ENCODE measurements around the gene KRT38. TPM values are rescaled to one million over a fixed set of nuclear protein-coding genes. Genes with fewer than 3 reads are reported as not detected.

The KRT38 gene
- total RNA-seq, 2 experiments from 2014 or later: not detected

DNA sequence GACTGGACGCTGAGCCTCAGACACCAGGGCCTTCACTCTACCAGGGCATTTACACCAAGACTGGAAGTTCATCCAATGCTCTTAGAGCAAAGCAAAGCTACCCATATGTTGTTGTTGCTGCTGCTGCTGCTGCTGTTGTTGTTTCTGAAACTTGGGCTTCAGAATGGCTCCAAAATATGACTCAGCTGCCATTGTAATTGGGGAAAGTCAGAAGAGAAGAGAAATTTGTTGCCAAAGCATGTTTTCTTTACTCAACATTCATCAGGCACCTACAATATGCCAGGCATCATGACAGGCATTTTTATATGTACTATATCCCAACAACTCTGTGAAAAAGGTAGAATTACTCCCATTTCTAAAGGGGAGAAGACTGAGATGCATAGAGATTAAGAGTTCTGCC is 14.5 kb upstream of the KRT38 start:
- Mint-ChIP-seq H3K4me3 (no peak overlapping the region), H3K9me3 (no peaks in the 10 kb centered on the region), H3K27me3 (ENCODE audit: low read depth) (no peaks in the 10 kb centered on the region), H3K36me3 (ENCODE audit: low read depth) (no peaks in the 10 kb centered on the region), H3K27ac (no peak overlapping the region), H3K4me1 (ENCODE audit: low read depth) (no peaks in the 10 kb centered on the region)
- DNase-seq: no peak
- intact Hi-C loops (cut with micrococcal nuclease): no loop called here
- CTCF ChIA-PET: no interaction called here

GRCh38 chr17:41453066-41453465 is 12.3 kb upstream of the KRT38 start:
- Mint-ChIP-seq H3K4me1 (ENCODE audit: low read depth) (no peaks in the 10 kb centered on the region), H3K27ac (no peak overlapping the region), H3K27me3 (ENCODE audit: low read depth) (no peaks in the 10 kb centered on the region), H3K36me3 (ENCODE audit: low read depth) (no peaks in the 10 kb centered on the region), H3K4me3 (no peak overlapping the region), H3K9me3 (no peaks in the 10 kb centered on the region)
- DNase-seq: no peak
- CTCF ChIA-PET: interaction anchor here (0.5 to 0.6 kb wide), 2 partner anchors 196 to 796 kb away, joined by 4 read pairs; no protein-coding TSS in a partner anchor
- intact Hi-C loops (cut with micrococcal nuclease): no loop called here

GRCh38 chr17:41452281-41452680 is 11.5 kb upstream of the KRT38 start:
- H3K27ac Mint-ChIP-seq: no peak overlapping the region
- CTCF ChIA-PET: interaction anchor here (0.6 to 1.0 kb wide), 2 partner anchors 127 to 1087 kb away, joined by 3 to 4 read pairs; no protein-coding TSS in a partner anchor
- DNase-seq: no peak

DNA sequence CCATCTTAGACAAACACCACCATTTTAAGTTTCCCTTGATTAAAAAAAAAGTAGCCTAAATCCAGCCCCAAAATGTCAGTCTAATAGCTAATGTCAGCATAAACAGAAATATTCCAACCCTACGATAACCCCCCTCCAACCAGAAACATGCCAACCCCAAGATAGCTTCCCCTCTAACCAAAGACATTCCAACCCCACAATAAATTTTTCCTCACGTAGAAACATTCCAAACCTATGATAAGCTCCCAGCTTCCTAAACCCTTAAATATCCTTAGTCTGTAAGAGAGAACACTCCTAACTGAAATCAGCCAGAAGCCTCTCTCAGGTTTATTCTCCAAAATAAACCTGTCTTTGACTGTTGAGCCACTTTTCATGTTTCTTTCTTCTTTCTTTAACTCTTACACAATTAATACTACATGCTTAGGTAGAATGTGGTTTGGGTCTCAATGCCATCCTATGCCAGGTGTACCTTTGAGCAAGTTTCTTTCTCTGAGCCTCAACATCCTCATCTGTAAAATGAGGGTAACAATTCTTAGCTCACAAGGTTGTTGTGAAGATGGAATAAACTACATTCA is 10.5 kb upstream of the KRT38 start:
- Mint-ChIP-seq H3K27me3 (ENCODE audit: low read depth) (no peaks in the 10 kb centered on the region), H3K4me1 (ENCODE audit: low read depth) (no peaks in the 10 kb centered on the region), H3K36me3 (ENCODE audit: low read depth) (no peaks in the 10 kb centered on the region), H3K4me3 (no peak overlapping the region), H3K27ac (no peak overlapping the region), H3K9me3 (no peaks in the 10 kb centered on the region)
- intact Hi-C loops (cut with micrococcal nuclease): no loop called here
- CTCF ChIA-PET: no interaction called here
- no peak for DNase-seq

More at GRCh38 chr17:41452281-41452680, 11.5 kb upstream of the KRT38 start:
- Mint-ChIP-seq H3K4me1 (ENCODE audit: low read depth) (no peaks in the 10 kb centered on the region), H3K36me3 (ENCODE audit: low read depth) (no peaks in the 10 kb centered on the region), H3K27me3 (ENCODE audit: low read depth) (no peaks in the 10 kb centered on the region), H3K4me3 (no peak overlapping the region), H3K9me3 (no peaks in the 10 kb centered on the region)
- intact Hi-C loops (cut with micrococcal nuclease): no loop called here

DNA sequence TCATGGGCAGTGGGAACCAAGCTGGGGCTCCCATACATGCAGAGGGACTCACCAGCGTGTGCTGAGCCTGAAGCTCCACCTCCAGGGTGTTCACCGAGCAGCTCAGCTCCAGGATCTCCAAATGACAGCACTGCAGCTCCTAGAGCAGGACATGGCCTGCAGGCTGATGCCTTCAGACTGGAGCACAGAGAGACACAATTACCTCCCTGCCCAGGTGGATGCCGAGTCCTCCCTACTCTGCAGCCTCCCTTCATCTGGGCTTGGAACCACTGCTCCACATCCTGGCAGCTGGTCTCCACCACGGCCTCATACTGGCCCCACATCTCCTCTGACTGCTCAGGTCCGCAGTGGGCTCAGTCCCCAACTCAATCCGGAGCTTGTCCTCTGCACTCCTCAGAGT is 8.2 kb upstream of the KRT38 start:
- no peaks in the 10 kb centered on the region for H3K9me3 Mint-ChIP-seq
- intact Hi-C loops (cut with micrococcal nuclease): no loop called here
- no peak overlapping the region for H3K4me3 Mint-ChIP-seq
- H3K36me3 Mint-ChIP-seq (ENCODE audit: low read depth): no peaks in the 10 kb centered on the region
- no peak overlapping the region for H3K27ac Mint-ChIP-seq
- no peak for DNase-seq
- H3K27me3 Mint-ChIP-seq (ENCODE audit: low read depth): no peaks in the 10 kb centered on the region
- CTCF ChIA-PET: interaction anchor here (1.3 kb wide), 1 partner anchor 12 kb away, joined by 3 read pairs; no protein-coding TSS in a partner anchor
- H3K4me1 Mint-ChIP-seq (ENCODE audit: low read depth): no peaks in the 10 kb centered on the region

DNA sequence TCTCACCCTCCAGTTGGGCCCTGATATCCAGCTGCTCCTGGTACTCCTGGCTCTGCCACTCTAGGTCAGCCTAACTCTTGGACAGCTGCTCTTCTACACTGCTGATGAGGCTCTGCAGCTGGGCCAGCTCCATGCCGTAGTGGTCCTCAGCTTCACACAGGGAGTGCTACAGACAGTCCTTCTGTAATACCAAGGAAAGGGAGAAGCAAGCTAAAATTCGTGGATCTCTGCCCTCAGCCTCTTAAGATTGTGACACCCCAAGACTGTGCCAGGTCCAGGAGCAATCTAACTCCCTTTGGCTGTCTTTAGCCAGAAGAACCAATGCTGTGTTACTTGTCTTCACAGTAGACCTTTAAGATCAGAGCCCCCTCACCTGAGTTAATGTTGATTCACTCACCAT is 7.7 kb upstream of the KRT38 start:
- Mint-ChIP-seq H3K9me3 (no peaks in the 10 kb centered on the region), H3K36me3 (ENCODE audit: low read depth) (no peaks in the 10 kb centered on the region), H3K27me3 (ENCODE audit: low read depth) (no peaks in the 10 kb centered on the region), H3K27ac (no peak overlapping the region), H3K4me3 (no peak overlapping the region), H3K4me1 (ENCODE audit: low read depth) (no peaks in the 10 kb centered on the region)
- intact Hi-C loops (cut with micrococcal nuclease): no loop called here
- CTCF ChIA-PET: interaction anchor here (1.3 kb wide), 1 partner anchor 12 kb away, joined by 3 read pairs; no protein-coding TSS in a partner anchor
- no peak for DNase-seq

- CTCF ChIA-PET: interaction anchor here (1.0 kb wide), 1 partner anchor 11 kb away, joined by 4 read pairs; no protein-coding TSS in a partner anchor
- H3K4me1 Mint-ChIP-seq (ENCODE audit: low read depth): no peaks in the 10 kb centered on the region
Measured at GRCh38 chr17:41446806-41447205, 6.0 kb upstream of the KRT38 start.

DNA sequence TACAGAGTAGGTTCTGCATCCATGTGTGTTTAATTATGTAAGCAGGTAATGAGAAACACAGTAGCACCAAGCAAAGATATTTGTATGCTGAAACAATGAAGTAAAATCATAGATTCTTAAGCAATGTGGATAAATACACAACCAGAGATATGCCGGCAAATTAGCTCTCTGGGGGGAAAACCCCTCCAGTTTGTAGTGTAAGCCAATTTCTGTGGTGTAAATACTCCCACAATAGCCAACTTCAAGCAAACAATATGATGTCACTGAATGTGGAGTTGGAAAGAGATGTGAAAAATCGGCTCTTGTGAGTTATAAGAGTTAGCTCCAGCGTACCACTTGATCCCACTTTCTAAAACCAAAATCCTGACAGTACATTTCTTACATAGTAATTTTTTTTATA is 3.9 kb upstream of the KRT38 start:
- no peak overlapping the region for H3K4me3 Mint-ChIP-seq
- no peak for DNase-seq
- no peaks in the 10 kb centered on the region for H3K27me3 Mint-ChIP-seq (ENCODE audit: low read depth)
- intact Hi-C loops (cut with micrococcal nuclease): no loop called here
- no peaks in the 10 kb centered on the region for H3K4me1 Mint-ChIP-seq (ENCODE audit: low read depth)
- H3K27ac Mint-ChIP-seq: no peak overlapping the region
- CTCF ChIA-PET: no interaction called here
- H3K9me3 Mint-ChIP-seq: no peaks in the 10 kb centered on the region
- H3K36me3 Mint-ChIP-seq (ENCODE audit: low read depth): no peaks in the 10 kb centered on the region

More at GRCh38 chr17:41446806-41447205, 6.0 kb upstream of the KRT38 start:
- DNase-seq: no peak
- Mint-ChIP-seq H3K27ac (no peak overlapping the region), H3K4me3 (no peak overlapping the region), H3K27me3 (ENCODE audit: low read depth) (no peaks in the 10 kb centered on the region), H3K9me3 (no peaks in the 10 kb centered on the region), H3K36me3 (ENCODE audit: low read depth) (no peaks in the 10 kb centered on the region)
- intact Hi-C loops (cut with micrococcal nuclease): no loop called here

DNA sequence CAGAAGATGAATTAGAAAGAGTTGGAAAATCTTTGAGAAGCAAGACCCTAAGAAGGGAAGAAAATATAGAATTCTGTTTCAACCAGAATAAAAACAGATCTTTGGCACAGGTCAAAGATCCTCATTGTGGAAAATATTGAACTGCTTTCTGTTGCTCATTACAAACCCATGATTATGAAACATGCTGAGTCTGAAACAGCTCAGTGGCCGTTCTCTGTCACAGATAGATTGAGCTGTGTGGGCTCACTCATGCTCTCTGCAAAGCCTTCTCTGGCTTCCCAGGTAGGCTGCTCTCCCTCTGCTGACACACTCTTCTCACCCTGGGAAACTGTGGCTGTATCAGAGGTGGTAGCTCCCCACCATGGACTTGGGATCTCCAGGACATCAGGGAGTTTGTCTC is 3.4 kb upstream of the KRT38 start:
- Mint-ChIP-seq H3K27ac (no peak overlapping the region), H3K9me3 (no peaks in the 10 kb centered on the region), H3K27me3 (ENCODE audit: low read depth) (no peaks in the 10 kb centered on the region), H3K4me3 (no peak overlapping the region), H3K4me1 (ENCODE audit: low read depth) (no peaks in the 10 kb centered on the region), H3K36me3 (ENCODE audit: low read depth) (no peaks in the 10 kb centered on the region)
- no peak for DNase-seq
- CTCF ChIA-PET: interaction anchor here (1.1 kb wide), 1 partner anchor 219 kb away, joined by 3 read pairs; no protein-coding TSS in a partner anchor
- intact Hi-C loops (cut with micrococcal nuclease): no loop called here

DNA sequence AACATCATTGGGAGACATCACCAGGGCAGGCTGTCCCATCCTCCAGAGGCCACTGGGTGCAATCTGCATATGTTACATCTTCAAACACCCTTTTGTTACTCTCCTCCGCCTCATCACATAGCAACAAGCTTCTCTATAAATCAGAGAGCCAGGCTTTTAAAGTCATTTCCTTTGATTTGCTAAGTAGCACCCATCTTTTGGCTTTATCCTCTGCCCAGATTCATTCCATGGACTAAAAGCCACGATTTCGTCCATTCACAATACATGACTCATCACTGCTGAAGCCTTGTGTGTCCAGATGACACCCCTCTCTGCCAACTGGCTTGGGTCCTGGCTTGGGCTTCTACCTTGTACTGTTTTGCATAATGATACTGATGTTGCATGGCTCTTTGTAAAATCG is 2.0 kb upstream of the KRT38 start:
- Mint-ChIP-seq H3K4me3 (no peak overlapping the region), H3K4me1 (ENCODE audit: low read depth) (no peaks in the 10 kb centered on the region), H3K27me3 (ENCODE audit: low read depth) (no peaks in the 10 kb centered on the region), H3K9me3 (no peaks in the 10 kb centered on the region), H3K36me3 (ENCODE audit: low read depth) (no peaks in the 10 kb centered on the region), H3K27ac (no peak overlapping the region)
- intact Hi-C loops (cut with micrococcal nuclease): no loop called here
- no peak for DNase-seq
- CTCF ChIA-PET: no interaction called here

DNA sequence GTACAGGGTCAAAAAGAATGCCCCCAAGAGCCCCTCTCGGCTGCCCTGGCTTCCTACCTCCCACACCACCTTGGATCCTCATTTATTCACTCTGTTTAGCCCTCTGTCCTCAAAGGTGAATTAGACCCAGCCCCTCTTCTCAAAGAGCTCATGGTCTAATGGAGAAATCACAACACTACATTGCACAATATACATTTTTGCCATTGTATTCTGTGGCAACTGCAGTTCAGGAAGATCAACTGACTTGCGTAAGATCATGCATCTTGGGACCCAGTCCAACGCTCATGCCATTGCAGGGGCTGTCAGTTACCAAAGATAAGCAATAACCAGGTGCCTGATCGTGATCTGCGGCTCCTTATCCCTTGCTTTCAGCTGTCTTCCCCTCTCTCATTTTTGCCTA is 1.4 kb downstream of the KRT38 start:
- Mint-ChIP-seq H3K36me3 (ENCODE audit: low read depth) (no peaks in the 10 kb centered on the region), H3K9me3 (no peaks in the 10 kb centered on the region), H3K27me3 (ENCODE audit: low read depth) (no peaks in the 10 kb centered on the region), H3K27ac (no peak overlapping the region), H3K4me1 (ENCODE audit: low read depth) (peaks cover 3% of the 10 kb centered on the region), H3K4me3 (no peak overlapping the region)
- DNase-seq: no peak
- intact Hi-C loops (cut with micrococcal nuclease): no loop called here
- CTCF ChIA-PET: no interaction called here

- peaks cover 5% of the 10 kb centered on the region for H3K4me1 Mint-ChIP-seq (ENCODE audit: low read depth)
- no peak overlapping the region for H3K27ac Mint-ChIP-seq
- intact Hi-C loops (cut with micrococcal nuclease): no loop called here
- H3K36me3 Mint-ChIP-seq (ENCODE audit: low read depth): no peaks in the 10 kb centered on the region
- CTCF ChIA-PET: no interaction called here
- no peak for DNase-seq
- no peaks in the 10 kb centered on the region for H3K9me3 Mint-ChIP-seq
- H3K27me3 Mint-ChIP-seq (ENCODE audit: low read depth): no peaks in the 10 kb centered on the region
- no peak overlapping the region for H3K4me3 Mint-ChIP-seq
Measured at GRCh38 chr17:41437769-41438168, 3.0 kb downstream of the KRT38 start.

- no peaks in the 10 kb centered on the region for H3K27me3 Mint-ChIP-seq (ENCODE audit: low read depth)
- peaks cover 5% of the 10 kb centered on the region for H3K4me1 Mint-ChIP-seq (ENCODE audit: low read depth)
- intact Hi-C loops (cut with micrococcal nuclease): no loop called here
- no peaks in the 10 kb centered on the region for H3K9me3 Mint-ChIP-seq
- no peak overlapping the region for H3K27ac Mint-ChIP-seq
- H3K36me3 Mint-ChIP-seq (ENCODE audit: low read depth): no peaks in the 10 kb centered on the region
- CTCF ChIA-PET: no interaction called here
- DNase-seq: no peak
- no peak overlapping the region for H3K4me3 Mint-ChIP-seq
Measured at GRCh38 chr17:41437254-41437653, 3.5 kb downstream of the KRT38 start.

Measured in activated naive CD4-positive, alpha-beta T cell treated with anti-CD3 and anti-CD28 coated beads for 36 hours (primary cell).